Transverse colon (tissue), 4 donors: Measurements from ENCODE around the gene ZBTB38. TPM values are rescaled to one million over a fixed set of nuclear protein-coding genes. Genes with fewer than 3 reads are reported as not detected.
A peak's percentile ranks its signal among the peaks of the same experiment; 100 is the strongest.

Experiments used
- DNase-seq: peaks from one replicate; pipeline ENCODE4 v3.0.0-alpha.2; 2019
- H3K27ac ChIP-seq, 4 donors: fragments of 200-600 bp; sonication (generic); 2 replicates each; pipeline ENCODE4 v1.5.1; 2016 to 2018; ENCODE audit warnings: inconsistent platforms in 4 of 4
- H3K27me3 ChIP-seq: fragments of 200-600 bp; sonication (generic); 2 replicates; pipeline ENCODE4 v1.5.1; 2017; ENCODE audit warnings: inconsistent platforms
- H3K36me3 ChIP-seq, 4 donors: fragments of 200-600 bp; sonication (generic); 2 replicates each; pipeline ENCODE4 v1.5.1; 2017 to 2019; ENCODE audit warnings: inconsistent platforms in 4 of 4
- H3K4me1 ChIP-seq, 4 donors: fragments of 200-600 bp; sonication (generic); 2 replicates each; pipeline ENCODE4 v1.5.1; 2017 to 2020; ENCODE audit warnings: inconsistent platforms in 4 of 4
- H3K4me3 ChIP-seq, 4 donors: fragments of 200-600 bp; sonication (generic); 1 replicate in 1 of 4; 2 replicates in 3 of 4; pipeline versions ENCODE4 v1.5.1 to v1.6.1; 2017 to 2019; ENCODE audit warnings: inconsistent platforms in 4 of 4
- H3K9me3 ChIP-seq, 2 donors: fragments of 200-600 bp; sonication (generic); 2 replicates each; pipeline ENCODE4 v1.5.1; 2017 to 2019; ENCODE audit warnings: inconsistent platforms in 2 of 2
- CTCF ChIP-seq, 5 experiments: fragments of 200-600 bp in 3 of 5; fragments of 450-650 bp in 2 of 5; sonication (generic) in 3 of 5; IDR thresholded peaks; 1 replicate in 2 of 5; 2 replicates in 3 of 5; pipeline ENCODE4 v1.5.1; 2016 to 2017; ENCODE audit warnings: antibody characterized with exemption in 5 of 5, inconsistent platforms in 3 of 5, mild to moderate bottlenecking in 2 of 5, moderate library complexity in 1 of 5
- EP300 ChIP-seq: sonication (generic); formaldehyde crosslinking; IDR thresholded peaks from one replicate; pipeline ENCODE4 v1.6.1; 2017; ENCODE audit warnings: antibody characterized with exemption, low read depth
- POLR2A ChIP-seq: fragments of 450-650 bp; IDR thresholded peaks from one replicate; pipeline ENCODE4 v1.6.1; 2016; ENCODE audit warnings: antibody characterized with exemption, mild to moderate bottlenecking, moderate library complexity
- POLR2AphosphoS5 ChIP-seq, 3 donors: sonication (generic); formaldehyde crosslinking; IDR thresholded peaks; one replicate each; pipeline ENCODE4 v1.6.1; 2016; ENCODE audit warnings: antibody characterized with exemption in 3 of 3
- WGBS, 2 donors: methylation state at CpG; one replicate each; pipeline ENCODE4 v1.1.5; 2018; ENCODE audit warnings: low coverage in 1 of 2; 5-methylcytosine and 5-hydroxymethylcytosine counted together
- in situ Hi-C, 4 donors: fragments of 200-750 bp; cut with MboI; loops; one replicate each; pipeline versions ENCODE4 v1.15.0 to v1.15.1; 2017; ENCODE audit warnings: low sequenced_read_pairs in 3 of 4, low pct_ligation_motif_present in 1 of 4, low pct_unique_long_range_greater_than_20kb in 1 of 4
- intact Hi-C: fragments of 100-400 bp; cut with DNase I; formaldehyde crosslinking; loops from one replicate; pipeline ENCODE4 v1.15.1; 2023; ENCODE audit warnings: low total_unique reads
- total RNA-seq, 4 donors: library from RNA; depleted of rRNA; stranded (reverse); fragments of >200 nt; gene quantifications; one replicate each; pipeline ENCODE4 v1.1.0, GENCODE V29; 2016

Gene ZBTB38
- total RNA-seq, 4 donors from 2014 or later, result 71.8 to 182 (median 169) TPM

- no peaks in the 10 kb centered on the region for H3K27me3 ChIP-seq
- peak overlapping the region in 1 of 4 donors; percentile 21 for H3K27ac ChIP-seq
- no peak overlapping the region for H3K4me3 ChIP-seq
- H3K4me1 ChIP-seq, result peaks cover 0 to 10% (median under 1%) of the 10 kb centered on the region in 4 donors
- peaks cover 0 to 9% (median 0%) of the 10 kb centered on the region in 4 donors for H3K36me3 ChIP-seq
- 80 to 96% methylated on average over 1 to 7 of the region's 7 CpGs for WGBS, 2 donors
- no peaks in the 10 kb centered on the region for H3K9me3 ChIP-seq
- TF ChIP-seq POLR2A (no peak), EP300 (no peak), POLR2AphosphoS5 (IDR thresholded peaks at IDR 0.05) (no peak), CTCF (IDR thresholded peaks at IDR 0.05) (no peak)
- intact Hi-C loops, result no loop called here
- DNase-seq, result no peak
- in situ Hi-C loops, result no loop called here
Measured at GRCh38 chr3:141393735-141394076, 25.4 kb downstream of the ZBTB38 start.

GRCh38 chr3:141394560-141394959 is 26.3 kb downstream of the ZBTB38 start:
- TF ChIP-seq POLR2AphosphoS5 (IDR thresholded peaks at IDR 0.05) (no peak), POLR2A (no peak), CTCF (IDR thresholded peaks at IDR 0.05) (no peak), EP300 (no peak)
- no peak for DNase-seq
- H3K27ac ChIP-seq, result no peak overlapping the region
- H3K4me3 ChIP-seq, result no peak overlapping the region
- WGBS, 2 donors, result 78 to 95% methylated on average over 2 to 3 of the region's 3 CpGs
- H3K27me3 ChIP-seq, result no peaks in the 10 kb centered on the region
- intact Hi-C loops, result no loop called here
- peaks cover 2 to 18% (median 7%) of the 10 kb centered on the region in 4 donors for H3K4me1 ChIP-seq
- peaks cover 0 to 9% (median 0%) of the 10 kb centered on the region in 4 donors for H3K36me3 ChIP-seq
- no peaks in the 10 kb centered on the region for H3K9me3 ChIP-seq
- in situ Hi-C loops, result no loop called here

- intact Hi-C loops, result no loop called here
- no peak overlapping the region for H3K4me3 ChIP-seq
- H3K27ac ChIP-seq, result no peak overlapping the region
- H3K9me3 ChIP-seq, result no peaks in the 10 kb centered on the region
- 82 to 86% methylated on average over 5 of the region's 5 CpGs for WGBS, 2 donors
- TF ChIP-seq POLR2AphosphoS5 (IDR thresholded peaks at IDR 0.05) (no peak), CTCF (IDR thresholded peaks at IDR 0.05) (no peak), EP300 (no peak), POLR2A (no peak)
- no peak for DNase-seq
- peaks cover 7 to 23% (median 9%) of the 10 kb centered on the region in 4 donors for H3K4me1 ChIP-seq
- H3K27me3 ChIP-seq, result no peaks in the 10 kb centered on the region
- H3K36me3 ChIP-seq, result peaks cover 0 to 9% (median 0%) of the 10 kb centered on the region in 4 donors
- in situ Hi-C loops, result no loop called here
Measured at GRCh38 chr3:141395005-141395589, 26.8 kb downstream of the ZBTB38 start.

- Histone ChIP-seq H3K36me3 (peaks cover 0 to 9% (median 0%) of the 10 kb centered on the region in 4 donors), H3K27me3 (no peaks in the 10 kb centered on the region), H3K4me3 (no peak overlapping the region), H3K9me3 (no peaks in the 10 kb centered on the region), H3K27ac (peak overlapping the region in 1 of 4 donors; percentile 99), H3K4me1 (peaks cover 21 to 43% (median 28%) of the 10 kb centered on the region in 4 donors)
- DNase-seq, result no peak
- intact Hi-C loops (no loop called here), in situ Hi-C loops (no loop called here)
- 85 to 90% methylated on average over 4 to 5 of the region's 5 CpGs for WGBS, 2 donors
- TF ChIP-seq POLR2A (no peak), POLR2AphosphoS5 (IDR thresholded peaks at IDR 0.05) (no peak), EP300 (no peak), CTCF (IDR thresholded peaks at IDR 0.05) (no peak)
Measured at GRCh38 chr3:141397996-141398395, 29.7 kb downstream of the ZBTB38 start.
